GM23338 (cell line): Measurements from ENCODE around the gene OR2D3. TPM values are rescaled to one million over a fixed set of nuclear protein-coding genes. Genes with fewer than 3 reads are reported as not detected.

Source experiments
- ATAC-seq: fragments of 200-7000 bp; cut with Tn5 transposase; 3 replicates; pipeline ENCODE4 v1.9.1; 2020
- DNase-seq: peaks from one replicate; pipeline ENCODE4 v3.0.0-alpha.2; 2015; ENCODE audit warnings: low spot score
- H2AFZ ChIP-seq: fragments of 200-600 bp; sonication (generic); 2 replicates; pipeline ENCODE4 v1.8.0; 2016; ENCODE audit warnings: antibody characterized with exemption, mild to moderate bottlenecking, moderate library complexity
- H3F3A ChIP-seq: fragments of 200-600 bp; sonication (generic); replicated peaks from 2 replicates; pipeline ENCODE4 v1.8.0; 2017; ENCODE audit warnings: antibody characterized with exemption, mixed run types, low read depth
- H3K27ac ChIP-seq: fragments of 200-600 bp; sonication (generic); 2 replicates; pipeline ENCODE4 v1.6.1; 2016; ENCODE audit warnings: low read depth
- H3K27me3 ChIP-seq: fragments of 200-600 bp; sonication (generic); 2 replicates; pipeline ENCODE4 v1.8.0; 2016; ENCODE audit warnings: mild to moderate bottlenecking, mixed run types, moderate library complexity; ENCODE audit not compliant: insufficient read depth
- H3K36me3 ChIP-seq: fragments of 200-600 bp; sonication (generic); 2 replicates; pipeline ENCODE4 v1.8.0; 2016; ENCODE audit warnings: mild to moderate bottlenecking; ENCODE audit not compliant: insufficient read depth
- H3K4me1 ChIP-seq: fragments of 200-600 bp; sonication (generic); 2 replicates; pipeline ENCODE4 v1.8.0; 2016; ENCODE audit warnings: mild to moderate bottlenecking, moderate library complexity; ENCODE audit not compliant: insufficient read depth
- H3K4me2 ChIP-seq: fragments of 200-600 bp; sonication (generic); 2 replicates; pipeline ENCODE4 v1.7.1; 2017; ENCODE audit warnings: mixed run types
- H3K4me3 ChIP-seq: fragments of 200-600 bp; sonication (generic); 2 replicates; pipeline ENCODE4 v1.6.1; 2016; ENCODE audit warnings: mixed run types
- H3K79me2 ChIP-seq: fragments of 200-600 bp; sonication (generic); replicated peaks from 2 replicates; pipeline ENCODE4 v1.8.0; 2017; ENCODE audit warnings: mild to moderate bottlenecking; ENCODE audit not compliant: insufficient read depth
- H3K9me2 ChIP-seq: fragments of 200-600 bp; sonication (generic); 2 replicates; pipeline ENCODE4 v1.8.0; 2017; ENCODE audit not compliant: insufficient read depth
- H4K20me1 ChIP-seq: fragments of 200-600 bp; sonication (generic); replicated peaks from 2 replicates; pipeline ENCODE4 v1.8.0; 2017; ENCODE audit warnings: mild to moderate bottlenecking; ENCODE audit not compliant: insufficient read depth
- H3K27ac Mint-ChIP-seq: 2 replicates; pipeline ENCODE4 v1.8.0; 2020; ENCODE audit warnings: inconsistent platforms, mild to moderate bottlenecking, moderate library complexity, mixed read lengths
- H3K27me3 Mint-ChIP-seq: 3 replicates; pipeline ENCODE4 v1.8.0; 2022; ENCODE audit warnings: low read depth, mild to moderate bottlenecking, moderate library complexity, mixed read lengths, inconsistent platforms; ENCODE audit not compliant: insufficient read depth, poor library complexity
- H3K36me3 Mint-ChIP-seq: 3 replicates; pipeline ENCODE4 v1.8.0; 2021; ENCODE audit warnings: low read depth, mild to moderate bottlenecking, inconsistent platforms, moderate library complexity, mixed read lengths
- H3K4me1 Mint-ChIP-seq: 3 replicates; pipeline ENCODE4 v1.8.0; 2020; ENCODE audit warnings: mild to moderate bottlenecking, inconsistent platforms, mixed read lengths
- H3K4me3 Mint-ChIP-seq: 3 replicates; pipeline ENCODE4 v1.8.0; 2021; ENCODE audit warnings: moderate library complexity, mild to moderate bottlenecking, inconsistent platforms, mixed read lengths
- H3K9me3 Mint-ChIP-seq: 3 replicates; pipeline ENCODE4 v1.8.0; 2020; ENCODE audit warnings: moderate library complexity, mild to moderate bottlenecking, inconsistent platforms, mixed read lengths
- POLR2AphosphoS5 ChIP-seq: IDR thresholded peaks from 2 replicates; pipeline ENCODE4 v1.6.1; 2016; ENCODE audit warnings: antibody characterized with exemption, low read depth
- polyA plus RNA-seq: library from polyadenylated mRNA; unstranded; fragments of >200 nt; fragmentation: Nextera tagmentation; extraction: Ambion mirVana; gene quantifications from 2 replicates; pipeline ENCODE4 v1.2.1, GENCODE V29; 2016
- total RNA-seq: library from RNA; depleted of rRNA; stranded (reverse); fragments of >200 nt; shearing (Covaris generic); gene quantifications from 2 replicates; pipeline ENCODE4 v1.2.3, GENCODE V29; 2014
- TF ChIP-seq, protein P1 (sequence below): fragments of 250-450 bp; sonication (Bioruptor Pico); IDR thresholded peaks from 2 replicates; pipeline ENCODE4 v1.5.0; 2020; ENCODE audit warnings: mild to moderate bottlenecking, moderate library complexity
- TF ChIP-seq, protein P2 (sequence below), 2 experiments: fragments of 200-600 bp in 1 of 2; sonication (generic) in 1 of 2; conservative IDR thresholded peaks; 2 replicates each; pipeline versions ENCODE4 v1.5.1 to v1.6.1; 2016 to 2017; ENCODE audit warnings: antibody characterized with exemption in 2 of 2, low read depth in 2 of 2, mild to moderate bottlenecking in 2 of 2, moderate library complexity in 1 of 2

The OR2D3 gene
- total and polyA plus RNA-seq, 2 experiments from 2014 or later: 0.65 TPM; not detected in 1

DNA sequence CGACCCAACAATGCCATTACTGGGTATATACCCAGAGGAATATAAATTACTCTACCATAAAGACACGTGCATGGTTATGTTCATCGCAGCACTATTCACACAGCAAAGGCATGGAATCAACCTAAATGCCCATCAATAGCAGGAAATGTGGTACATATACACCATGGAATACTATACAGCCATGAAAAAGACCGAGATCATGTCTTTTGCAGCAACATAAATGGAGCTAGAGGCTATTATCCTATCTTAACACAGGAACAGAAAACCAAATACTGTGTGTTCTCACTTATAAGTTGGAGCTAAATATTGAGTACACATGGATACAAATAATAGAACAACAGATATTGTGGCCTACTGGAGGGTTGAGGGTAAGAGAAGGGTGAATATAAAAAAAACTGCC is 32.0 kb upstream of the OR2D3 start (continued):
- TF ChIP-seq, protein P1, sequence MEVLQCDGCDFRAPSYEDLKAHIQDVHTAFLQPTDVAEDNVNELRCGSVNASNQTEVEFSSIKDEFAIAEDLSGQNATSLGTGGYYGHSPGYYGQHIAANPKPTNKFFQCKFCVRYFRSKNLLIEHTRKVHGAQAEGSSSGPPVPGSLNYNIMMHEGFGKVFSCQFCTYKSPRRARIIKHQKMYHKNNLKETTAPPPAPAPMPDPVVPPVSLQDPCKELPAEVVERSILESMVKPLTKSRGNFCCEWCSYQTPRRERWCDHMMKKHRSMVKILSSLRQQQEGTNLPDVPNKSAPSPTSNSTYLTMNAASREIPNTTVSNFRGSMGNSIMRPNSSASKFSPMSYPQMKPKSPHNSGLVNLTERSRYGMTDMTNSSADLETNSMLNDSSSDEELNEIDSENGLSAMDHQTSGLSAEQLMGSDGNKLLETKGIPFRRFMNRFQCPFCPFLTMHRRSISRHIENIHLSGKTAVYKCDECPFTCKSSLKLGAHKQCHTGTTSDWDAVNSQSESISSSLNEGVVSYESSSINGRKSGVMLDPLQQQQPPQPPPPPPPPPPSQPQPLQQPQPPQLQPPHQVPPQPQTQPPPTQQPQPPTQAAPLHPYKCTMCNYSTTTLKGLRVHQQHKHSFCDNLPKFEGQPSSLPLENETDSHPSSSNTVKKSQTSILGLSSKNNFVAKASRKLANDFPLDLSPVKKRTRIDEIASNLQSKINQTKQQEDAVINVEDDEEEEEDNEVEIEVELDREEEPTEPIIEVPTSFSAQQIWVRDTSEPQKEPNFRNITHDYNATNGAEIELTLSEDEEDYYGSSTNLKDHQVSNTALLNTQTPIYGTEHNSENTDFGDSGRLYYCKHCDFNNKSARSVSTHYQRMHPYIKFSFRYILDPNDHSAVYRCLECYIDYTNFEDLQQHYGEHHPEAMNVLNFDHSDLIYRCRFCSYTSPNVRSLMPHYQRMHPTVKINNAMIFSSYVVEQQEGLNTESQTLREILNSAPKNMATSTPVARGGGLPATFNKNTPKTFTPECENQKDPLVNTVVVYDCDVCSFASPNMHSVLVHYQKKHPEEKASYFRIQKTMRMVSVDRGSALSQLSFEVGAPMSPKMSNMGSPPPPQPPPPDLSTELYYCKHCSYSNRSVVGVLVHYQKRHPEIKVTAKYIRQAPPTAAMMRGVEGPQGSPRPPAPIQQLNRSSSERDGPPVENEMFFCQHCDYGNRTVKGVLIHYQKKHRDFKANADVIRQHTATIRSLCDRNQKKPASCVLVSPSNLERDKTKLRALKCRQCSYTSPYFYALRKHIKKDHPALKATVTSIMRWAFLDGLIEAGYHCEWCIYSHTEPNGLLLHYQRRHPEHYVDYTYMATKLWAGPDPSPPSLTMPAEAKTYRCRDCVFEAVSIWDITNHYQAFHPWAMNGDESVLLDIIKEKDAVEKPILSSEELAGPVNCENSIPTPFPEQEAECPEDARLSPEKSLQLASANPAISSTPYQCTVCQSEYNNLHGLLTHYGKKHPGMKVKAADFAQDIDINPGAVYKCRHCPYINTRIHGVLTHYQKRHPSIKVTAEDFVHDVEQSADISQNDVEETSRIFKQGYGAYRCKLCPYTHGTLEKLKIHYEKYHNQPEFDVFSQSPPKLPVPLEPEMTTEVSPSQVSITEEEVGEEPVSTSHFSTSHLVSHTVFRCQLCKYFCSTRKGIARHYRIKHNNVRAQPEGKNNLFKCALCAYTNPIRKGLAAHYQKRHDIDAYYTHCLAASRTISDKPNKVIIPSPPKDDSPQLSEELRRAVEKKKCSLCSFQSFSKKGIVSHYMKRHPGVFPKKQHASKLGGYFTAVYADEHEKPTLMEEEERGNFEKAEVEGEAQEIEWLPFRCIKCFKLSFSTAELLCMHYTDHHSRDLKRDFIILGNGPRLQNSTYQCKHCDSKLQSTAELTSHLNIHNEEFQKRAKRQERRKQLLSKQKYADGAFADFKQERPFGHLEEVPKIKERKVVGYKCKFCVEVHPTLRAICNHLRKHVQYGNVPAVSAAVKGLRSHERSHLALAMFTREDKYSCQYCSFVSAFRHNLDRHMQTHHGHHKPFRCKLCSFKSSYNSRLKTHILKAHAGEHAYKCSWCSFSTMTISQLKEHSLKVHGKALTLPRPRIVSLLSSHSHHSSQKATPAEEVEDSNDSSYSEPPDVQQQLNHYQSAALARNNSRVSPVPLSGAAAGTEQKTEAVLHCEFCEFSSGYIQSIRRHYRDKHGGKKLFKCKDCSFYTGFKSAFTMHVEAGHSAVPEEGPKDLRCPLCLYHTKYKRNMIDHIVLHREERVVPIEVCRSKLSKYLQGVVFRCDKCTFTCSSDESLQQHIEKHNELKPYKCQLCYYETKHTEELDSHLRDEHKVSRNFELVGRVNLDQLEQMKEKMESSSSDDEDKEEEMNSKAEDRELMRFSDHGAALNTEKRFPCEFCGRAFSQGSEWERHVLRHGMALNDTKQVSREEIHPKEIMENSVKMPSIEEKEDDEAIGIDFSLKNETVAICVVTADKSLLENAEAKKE (CRISPR knock-in tag): no peak
- TF ChIP-seq POLR2AphosphoS5: no peak
- TF ChIP-seq, protein P2, sequence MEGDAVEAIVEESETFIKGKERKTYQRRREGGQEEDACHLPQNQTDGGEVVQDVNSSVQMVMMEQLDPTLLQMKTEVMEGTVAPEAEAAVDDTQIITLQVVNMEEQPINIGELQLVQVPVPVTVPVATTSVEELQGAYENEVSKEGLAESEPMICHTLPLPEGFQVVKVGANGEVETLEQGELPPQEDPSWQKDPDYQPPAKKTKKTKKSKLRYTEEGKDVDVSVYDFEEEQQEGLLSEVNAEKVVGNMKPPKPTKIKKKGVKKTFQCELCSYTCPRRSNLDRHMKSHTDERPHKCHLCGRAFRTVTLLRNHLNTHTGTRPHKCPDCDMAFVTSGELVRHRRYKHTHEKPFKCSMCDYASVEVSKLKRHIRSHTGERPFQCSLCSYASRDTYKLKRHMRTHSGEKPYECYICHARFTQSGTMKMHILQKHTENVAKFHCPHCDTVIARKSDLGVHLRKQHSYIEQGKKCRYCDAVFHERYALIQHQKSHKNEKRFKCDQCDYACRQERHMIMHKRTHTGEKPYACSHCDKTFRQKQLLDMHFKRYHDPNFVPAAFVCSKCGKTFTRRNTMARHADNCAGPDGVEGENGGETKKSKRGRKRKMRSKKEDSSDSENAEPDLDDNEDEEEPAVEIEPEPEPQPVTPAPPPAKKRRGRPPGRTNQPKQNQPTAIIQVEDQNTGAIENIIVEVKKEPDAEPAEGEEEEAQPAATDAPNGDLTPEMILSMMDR (conservative IDR thresholded peaks at IDR 0.05; ENCODE audit: low read depth in 2 of 2): no peak

DNA sequence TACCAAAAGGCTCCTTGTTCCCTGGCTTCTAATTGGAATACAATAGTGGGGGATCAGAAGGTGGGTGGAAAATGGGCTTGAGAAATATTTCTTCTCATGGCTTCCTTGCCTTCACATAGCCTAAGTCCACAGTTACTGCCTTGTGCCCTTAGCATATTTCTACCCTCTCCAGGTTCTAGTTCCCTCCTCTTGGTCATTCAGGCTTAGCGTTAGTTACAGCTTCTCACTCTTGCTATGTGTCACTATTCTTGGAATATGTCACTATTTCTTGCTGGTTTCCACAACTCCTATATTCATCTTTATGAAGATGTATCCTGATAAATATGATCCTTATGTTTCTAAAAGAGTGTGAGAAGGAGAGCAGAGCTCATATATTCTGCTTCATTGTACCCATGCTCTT is 31.0 kb upstream of the OR2D3 start:
- H3K27me3 Mint-ChIP-seq: no peaks in the 10 kb centered on the region
- H3K27ac Mint-ChIP-seq: no peak overlapping the region
- no peaks in the 10 kb centered on the region for H3K4me1 Mint-ChIP-seq
- H3K4me3 ChIP-seq: no peak overlapping the region
- no peaks in the 10 kb centered on the region for H3K9me2 ChIP-seq
- H3K4me2 ChIP-seq: no peak overlapping the region
- H3K9me3 Mint-ChIP-seq: no peaks in the 10 kb centered on the region; the same call in 1 of the 3 replicates
- no peaks in the 10 kb centered on the region for H3F3A ChIP-seq
- no peaks in the 10 kb centered on the region for H3K36me3 ChIP-seq
- H3K36me3 Mint-ChIP-seq: no peaks in the 10 kb centered on the region
- ATAC-seq: no peak
- H3K4me3 Mint-ChIP-seq: no peak overlapping the region
- no peak overlapping the region for H2AFZ ChIP-seq
- no peak overlapping the region for H3K27ac ChIP-seq
- no peaks in the 10 kb centered on the region for H3K27me3 ChIP-seq
- H3K4me1 ChIP-seq: no peaks in the 10 kb centered on the region
- H4K20me1 ChIP-seq: no peaks in the 10 kb centered on the region
- no peaks in the 10 kb centered on the region for H3K79me2 ChIP-seq
- no peak for DNase-seq
- TF ChIP-seq, protein P1 (CRISPR knock-in tag): no peak
